Activated T-helper 9 cell treated with anti-CD3 and anti-CD28 coated beads, Interleukin-2, amount 50 U/mL, for 16 hours (primary cell): ENCODE results near the gene SAMD3.
"Not testable (repeated sequence)": the region's sequence is repeated elsewhere in the genome, so short reads cannot be mapped to it uniquely, and the experiment has no call there.

Experiments used
- DNase-seq: peaks from one replicate; pipeline ENCODE4 v3.0.0-alpha.2; 2020; ENCODE audit warnings: low read depth

Gene SAMD3

GRCh38 chr6:130173377-130174004, 49.3 kb downstream of the SAMD3 start:
- not testable (repeated sequence) for DNase-seq

- DNase-seq, result not testable (repeated sequence)
Observed at GRCh38 chr6:130170160-130170559, 52.6 kb downstream of the SAMD3 start.

GRCh38 chr6:130167655-130168054, 55.1 kb downstream of the SAMD3 start:
- DNase-seq, result no peak

GRCh38 chr6:130164251-130164650, 58.5 kb downstream of the SAMD3 start:
- no peak for DNase-seq

- DNase-seq, result no peak
Observed at GRCh38 chr6:130163266-130163665, 59.5 kb downstream of the SAMD3 start.

GRCh38 chr6:130162421-130162820, 60.3 kb downstream of the SAMD3 start:
- no peak for DNase-seq

- no peak for DNase-seq
Observed at GRCh38 chr6:130161683-130162404, 60.9 kb downstream of the SAMD3 start.

GRCh38 chr6:130159956-130160355, 62.8 kb downstream of the SAMD3 start:
- DNase-seq, result no peak

- no peak for DNase-seq
Observed at GRCh38 chr6:130158548-130158947, 64.2 kb downstream of the SAMD3 start.

- DNase-seq, result no peak
Observed at GRCh38 chr6:130158056-130158455, 64.7 kb downstream of the SAMD3 start.

- DNase-seq, result no peak
Observed at GRCh38 chr6:130156908-130157307, 65.8 kb downstream of the SAMD3 start.

GRCh38 chr6:130152908-130153510, 69.7 kb downstream of the SAMD3 start:
- DNase-seq, result no peak

- DNase-seq, result no peak
Observed at GRCh38 chr6:130150906-130151305, 71.8 kb downstream of the SAMD3 start.

GRCh38 chr6:130149016-130149415, 73.7 kb downstream of the SAMD3 start:
- not testable (repeated sequence) for DNase-seq

- DNase-seq, result no peak
Observed at GRCh38 chr6:130148181-130148580, 74.6 kb downstream of the SAMD3 start.

GRCh38 chr6:130147111-130147510, 75.6 kb downstream of the SAMD3 start:
- no peak for DNase-seq

- no peak for DNase-seq
Observed at GRCh38 chr6:130143709-130144108, 79.0 kb downstream of the SAMD3 start.

- no peak for DNase-seq
Observed at GRCh38 chr6:130140084-130140483, 82.7 kb downstream of the SAMD3 start.

GRCh38 chr6:130138909-130139242, 83.9 kb downstream of the SAMD3 start:
- DNase-seq, result no peak

GRCh38 chr6:130138116-130138908, 84.4 kb downstream of the SAMD3 start:
- DNase-seq, result no peak

- DNase-seq, result no peak
Observed at GRCh38 chr6:130136798-130137197, 86.0 kb downstream of the SAMD3 start.

GRCh38 chr6:130134582-130134981, 88.2 kb downstream of the SAMD3 start:
- DNase-seq, result no peak

- DNase-seq, result no peak
Observed at GRCh38 chr6:130132286-130132701, 90.5 kb downstream of the SAMD3 start.
